Measurements from ENCODE around the gene POLR3E. TPM values are rescaled to one million over a fixed set of nuclear protein-coding genes. Genes with fewer than 3 reads are reported as not detected.

The POLR3E gene
- total and polyA plus RNA-seq, 2 donors (not counting 1 experiment from before 2014, with no cell fraction given) = 97.1 to 98.4 TPM

DNA sequence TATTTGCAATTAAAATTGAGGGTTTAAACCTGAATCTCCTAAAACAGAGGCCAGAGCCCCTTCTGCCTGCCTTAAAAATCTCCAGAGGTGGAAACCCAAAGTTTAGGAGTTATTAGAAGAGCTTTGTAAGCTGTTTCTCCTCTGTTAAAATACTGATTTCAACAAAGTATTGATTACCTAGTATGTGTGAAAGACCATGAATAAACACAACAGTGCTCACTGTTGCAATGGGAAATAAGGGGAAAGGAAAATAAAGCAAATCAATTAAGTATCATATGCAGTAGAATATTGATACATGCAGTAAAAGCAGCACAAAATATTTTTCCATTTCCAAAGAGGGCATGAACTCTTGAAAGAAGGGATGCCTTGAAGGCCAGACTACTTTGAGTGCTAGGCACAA, 62.5 kb downstream of the POLR3E start:
- no peak for TF ChIP-seq EZH2 (IDR thresholded peaks at IDR 0.05; ENCODE audit: borderline replicate concordance, insufficient read depth, low read depth, low read length, poor library complexity, severe bottlenecking)
- TF ChIP-seq, protein P1, sequence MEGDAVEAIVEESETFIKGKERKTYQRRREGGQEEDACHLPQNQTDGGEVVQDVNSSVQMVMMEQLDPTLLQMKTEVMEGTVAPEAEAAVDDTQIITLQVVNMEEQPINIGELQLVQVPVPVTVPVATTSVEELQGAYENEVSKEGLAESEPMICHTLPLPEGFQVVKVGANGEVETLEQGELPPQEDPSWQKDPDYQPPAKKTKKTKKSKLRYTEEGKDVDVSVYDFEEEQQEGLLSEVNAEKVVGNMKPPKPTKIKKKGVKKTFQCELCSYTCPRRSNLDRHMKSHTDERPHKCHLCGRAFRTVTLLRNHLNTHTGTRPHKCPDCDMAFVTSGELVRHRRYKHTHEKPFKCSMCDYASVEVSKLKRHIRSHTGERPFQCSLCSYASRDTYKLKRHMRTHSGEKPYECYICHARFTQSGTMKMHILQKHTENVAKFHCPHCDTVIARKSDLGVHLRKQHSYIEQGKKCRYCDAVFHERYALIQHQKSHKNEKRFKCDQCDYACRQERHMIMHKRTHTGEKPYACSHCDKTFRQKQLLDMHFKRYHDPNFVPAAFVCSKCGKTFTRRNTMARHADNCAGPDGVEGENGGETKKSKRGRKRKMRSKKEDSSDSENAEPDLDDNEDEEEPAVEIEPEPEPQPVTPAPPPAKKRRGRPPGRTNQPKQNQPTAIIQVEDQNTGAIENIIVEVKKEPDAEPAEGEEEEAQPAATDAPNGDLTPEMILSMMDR (IDR thresholded peaks at IDR 0.05) = no peak
- no peak overlapping the region for H3K27ac ChIP-seq (ENCODE audit: low read length in 2 of 2)
- no peak for DNase-seq
- no peak overlapping the region for H3K4me2 ChIP-seq (replicated peaks; ENCODE audit: low read depth, low read length, poor library complexity, severe bottlenecking)
- no peak for ATAC-seq (ENCODE audit: low read depth)
- H3K79me2 ChIP-seq (ENCODE audit: control insufficient read depth, insufficient read depth, low read length) = no peaks in the 10 kb centered on the region
- no peaks in the 10 kb centered on the region for H4K20me1 ChIP-seq (ENCODE audit: control insufficient read depth, insufficient read depth, low read length, poor library complexity, severe bottlenecking)
- peaks cover 14 to 24% of the 10 kb centered on the region in 2 donors for H3K4me1 ChIP-seq (ENCODE audit: control insufficient read depth in 2 of 2, insufficient read depth in 2 of 2, low read length in 2 of 2)
- H3K4me1 Mint-ChIP-seq = peaks cover 25% of the 10 kb centered on the region
- POLR2A ChIA-PET = interaction anchor here (0.7 kb wide), 1 partner anchor 77 kb away, joined by 3 read pairs; no protein-coding TSS in a partner anchor
- no peaks in the 10 kb centered on the region for H3K27me3 Mint-ChIP-seq
- intact Hi-C loops (cut with micrococcal nuclease) = loop anchor here (2.0 kb wide), 1 partner anchor 15 kb away; the partner anchor contains the start of gene CDR2
- H2AFZ ChIP-seq (ENCODE audit: insufficient read depth, low read depth, low read length, poor library complexity, severe bottlenecking) = no peak overlapping the region
- CTCF ChIA-PET = no interaction called here
- no peak overlapping the region for H3K4me3 Mint-ChIP-seq
- no peaks in the 10 kb centered on the region for H3K9me3 ChIP-seq (ENCODE audit: control extremely low read depth in 1 of 3, control insufficient read depth in 2 of 3, insufficient read depth in 1 of 3, low read length in 2 of 3)
- no peaks in the 10 kb centered on the region for H3K9me3 Mint-ChIP-seq (ENCODE audit: insufficient read depth)
- no peaks in the 10 kb centered on the region for H3K27me3 ChIP-seq (replicated peaks in 1 of 4; ENCODE audit: control extremely low read depth in 1 of 4, control insufficient read depth in 3 of 4, insufficient read depth in 4 of 4, low read length in 3 of 4)
- H3K36me3 ChIP-seq (replicated peaks in 1 of 2; ENCODE audit: control extremely low read depth in 1 of 2, control insufficient read depth in 1 of 2, extremely low read depth in 1 of 2, insufficient read depth in 2 of 2, low read length in 1 of 2) = peaks cover 2 to 6% of the 10 kb centered on the region in 2 experiments
- H3K9ac ChIP-seq (ENCODE audit: low read length) = no peak overlapping the region
- no peak overlapping the region for H3K27ac Mint-ChIP-seq
- H3K4me3 ChIP-seq (ENCODE audit: control extremely low read depth in 1 of 5, extremely low read depth in 1 of 5, insufficient read depth in 1 of 5, low read depth in 2 of 5, low read length in 4 of 5) = no peak overlapping the region

DNA sequence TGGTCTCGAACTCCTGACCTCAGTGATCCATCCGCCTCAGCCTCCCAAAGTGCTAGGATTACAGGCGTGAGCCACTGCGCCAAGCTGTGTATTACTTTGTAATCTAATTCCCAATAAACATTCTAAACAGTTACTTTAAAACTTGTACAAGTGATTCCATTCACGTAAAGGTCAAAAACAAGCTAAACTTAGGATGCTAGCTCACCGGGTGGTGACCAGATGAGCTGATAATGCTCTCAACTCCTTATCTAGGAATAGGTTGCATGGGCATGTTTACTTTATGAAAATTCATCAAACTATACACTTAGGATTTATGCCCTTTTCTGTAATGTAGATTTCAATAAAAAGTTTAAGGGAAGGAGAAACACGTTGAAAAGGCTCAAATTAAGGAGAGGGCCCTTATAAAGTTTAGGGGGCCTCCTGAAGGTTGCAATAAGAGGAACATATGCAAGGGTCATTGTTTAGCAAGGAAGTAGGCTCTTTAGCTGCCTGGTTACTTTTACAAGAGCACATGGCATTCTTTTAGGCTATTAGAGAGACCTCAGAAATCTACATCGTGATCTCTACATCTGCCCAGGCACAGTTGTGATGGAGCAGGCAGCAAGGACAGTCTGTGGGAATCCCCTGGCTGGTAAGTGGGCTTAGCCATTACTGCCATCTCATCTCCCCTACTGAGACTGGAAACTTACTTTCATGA, 63.9 kb downstream of the POLR3E start:
- H3K4me3 Mint-ChIP-seq = no peak overlapping the region
- Histone ChIP-seq H3K4me3 (ENCODE audit: control extremely low read depth in 1 of 5, extremely low read depth in 1 of 5, insufficient read depth in 1 of 5, low read depth in 2 of 5, low read length in 4 of 5) (no peak overlapping the region), H3K4me1 (ENCODE audit: control insufficient read depth in 2 of 2, insufficient read depth in 2 of 2, low read length in 2 of 2) (peaks cover 14 to 19% of the 10 kb centered on the region in 2 donors), H3K79me2 (ENCODE audit: control insufficient read depth, insufficient read depth, low read length) (peaks cover 2% of the 10 kb centered on the region), H4K20me1 (ENCODE audit: control insufficient read depth, insufficient read depth, low read length, poor library complexity, severe bottlenecking) (no peaks in the 10 kb centered on the region), H3K9me3 (ENCODE audit: control extremely low read depth in 1 of 3, control insufficient read depth in 2 of 3, insufficient read depth in 1 of 3, low read length in 2 of 3) (no peaks in the 10 kb centered on the region), H3K27me3 (replicated peaks in 1 of 4; ENCODE audit: control extremely low read depth in 1 of 4, control insufficient read depth in 3 of 4, insufficient read depth in 4 of 4, low read length in 3 of 4) (no peaks in the 10 kb centered on the region), H3K27ac (ENCODE audit: low read length in 2 of 2) (no peak overlapping the region), H3K9ac (ENCODE audit: low read length) (no peak overlapping the region), H3K4me2 (replicated peaks; ENCODE audit: low read depth, low read length, poor library complexity, severe bottlenecking) (no peak overlapping the region), H3K36me3 (replicated peaks in 1 of 2; ENCODE audit: control extremely low read depth in 1 of 2, control insufficient read depth in 1 of 2, extremely low read depth in 1 of 2, insufficient read depth in 2 of 2, low read length in 1 of 2) (peaks cover 2 to 8% of the 10 kb centered on the region in 2 experiments), H2AFZ (ENCODE audit: insufficient read depth, low read depth, low read length, poor library complexity, severe bottlenecking) (no peak overlapping the region)
- 100% methylated on average over 4 of the region's 8 CpGs for WGBS (ENCODE audit: insufficient coverage)
- H3K4me1 Mint-ChIP-seq = peaks cover 18% of the 10 kb centered on the region
- intact Hi-C loops (cut with micrococcal nuclease) = no loop called here
- TF ChIP-seq, protein P1 (IDR thresholded peaks at IDR 0.05) = no peak
- TF ChIP-seq EZH2 (IDR thresholded peaks at IDR 0.05; ENCODE audit: borderline replicate concordance, insufficient read depth, low read depth, low read length, poor library complexity, severe bottlenecking) = no peak
- DNase-seq (no peak), ATAC-seq (ENCODE audit: low read depth) (no peak)
- no peak overlapping the region for H3K27ac Mint-ChIP-seq
- no peaks in the 10 kb centered on the region for H3K9me3 Mint-ChIP-seq (ENCODE audit: insufficient read depth)
- CTCF ChIA-PET = interaction anchor here (0.8 kb wide), 1 partner anchor 12 kb away, joined by 3 read pairs; no protein-coding TSS in a partner anchor
- POLR2A ChIA-PET = no interaction called here
- H3K27me3 Mint-ChIP-seq = no peaks in the 10 kb centered on the region

All from B cell (primary cell).